Measurements from ENCODE around the gene SLIT3.

SLIT3 gene

GRCh38 chr5:169260896-169261569 lies 39.9 kb downstream of the SLIT3 start:
- FAIRE-seq: no peak

DNA sequence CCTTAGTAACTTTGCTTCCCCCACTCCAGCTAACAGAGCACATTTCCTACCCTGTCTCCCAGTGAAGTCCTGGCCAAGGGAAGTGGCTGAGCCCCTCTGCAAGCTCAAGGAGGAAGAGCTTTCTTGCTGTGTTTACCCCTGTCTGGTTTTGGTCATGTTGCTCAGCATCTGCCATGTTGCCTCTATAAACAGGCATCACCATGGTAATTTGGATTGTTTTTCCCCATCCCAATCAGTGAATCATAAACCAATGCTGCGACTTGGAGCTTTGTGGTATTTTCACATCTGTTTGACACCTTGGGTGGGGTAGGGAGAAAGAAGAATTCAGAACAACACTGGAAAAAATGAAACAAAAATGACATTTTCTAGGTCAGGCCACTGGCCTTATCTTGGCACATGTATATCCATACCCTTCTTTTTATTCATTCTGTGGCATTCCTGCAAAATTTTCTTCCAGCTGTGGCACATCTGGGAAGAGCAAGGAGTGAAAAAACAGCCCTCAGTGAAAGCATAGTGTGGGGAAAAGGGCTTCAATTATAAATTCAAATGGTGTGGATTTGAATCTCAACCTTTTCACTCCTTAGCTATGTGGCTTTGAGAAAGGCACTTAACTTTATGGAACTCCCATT lies 42.5 kb downstream of the SLIT3 start:
- no peak for FAIRE-seq

GRCh38 chr5:169256191-169256590 lies 44.7 kb downstream of the SLIT3 start:
- FAIRE-seq: no peak

DNA sequence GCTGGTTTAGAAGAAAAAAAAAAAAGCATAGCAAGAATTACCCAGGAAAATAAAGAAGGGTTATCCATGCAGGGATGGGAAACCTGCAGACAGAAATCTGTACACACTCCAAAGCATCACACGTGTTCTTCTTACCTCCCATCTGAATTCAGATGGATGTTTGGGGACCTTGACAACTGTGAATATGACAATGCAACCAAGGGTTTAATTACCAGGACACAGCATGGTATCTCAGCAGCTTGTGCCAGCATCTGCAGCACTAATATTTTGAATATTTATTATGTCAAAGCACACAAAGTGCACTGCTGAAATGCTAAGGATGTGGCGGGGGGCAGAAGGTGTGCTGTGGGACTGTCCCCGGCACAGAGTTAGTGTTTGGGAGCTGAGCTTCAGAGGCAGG lies 47.9 kb downstream of the SLIT3 start:
- FAIRE-seq: no peak

DNA sequence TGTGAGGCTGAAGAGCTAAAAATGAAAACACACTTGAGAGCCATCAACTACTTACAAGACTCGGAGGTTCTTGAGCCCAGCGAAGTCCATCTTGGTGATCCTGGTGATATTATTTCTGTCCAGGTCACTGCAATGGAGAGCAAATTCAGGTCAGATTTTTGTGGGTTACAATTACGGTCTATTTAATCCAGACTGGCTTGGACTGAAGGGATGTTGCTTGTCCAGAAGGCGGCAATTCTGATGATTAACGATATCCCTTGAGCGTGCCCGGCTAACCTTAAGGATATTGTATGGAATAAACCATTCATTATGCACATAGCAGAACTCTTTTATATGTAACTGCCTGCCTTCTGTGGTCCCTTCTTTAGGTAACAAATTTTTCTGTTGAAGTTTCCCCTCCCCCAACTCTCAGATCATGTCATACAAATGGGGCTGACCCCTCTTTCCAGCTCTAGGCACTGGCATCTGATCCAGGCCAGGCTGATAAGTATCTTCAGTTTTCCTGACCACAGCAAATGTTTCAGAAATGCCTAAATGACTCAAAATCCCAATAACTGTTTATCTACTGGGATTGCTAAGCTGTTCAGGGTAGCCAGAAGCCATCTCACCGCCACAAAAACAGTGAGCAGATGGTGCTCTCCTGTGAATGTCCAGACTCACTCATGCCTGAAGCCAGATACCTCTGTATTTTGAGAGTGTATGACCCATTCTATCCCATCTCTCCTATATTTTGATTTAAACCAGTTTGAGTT lies 49.4 kb downstream of the SLIT3 start:
- no peak for FAIRE-seq

DNA sequence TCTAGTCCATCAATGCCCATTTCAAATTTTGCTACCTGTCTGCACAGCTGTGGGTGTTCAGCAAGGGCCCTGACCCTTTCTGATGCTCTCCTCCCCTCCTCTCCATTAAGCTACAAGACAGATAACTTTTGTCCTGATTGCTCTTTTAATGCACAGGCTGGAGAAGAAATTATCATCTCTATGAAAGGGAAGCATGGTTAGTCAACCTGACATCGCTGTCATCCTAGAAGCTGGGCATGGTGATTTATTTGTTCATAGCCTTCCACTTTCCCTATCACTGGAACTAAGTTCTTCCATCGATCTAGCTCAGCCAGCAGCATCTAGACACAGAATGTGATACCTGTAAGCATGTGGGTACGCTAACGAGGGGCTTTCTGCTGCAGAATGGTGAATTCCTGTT lies 50.1 kb downstream of the SLIT3 start:
- no peak for FAIRE-seq

DNA sequence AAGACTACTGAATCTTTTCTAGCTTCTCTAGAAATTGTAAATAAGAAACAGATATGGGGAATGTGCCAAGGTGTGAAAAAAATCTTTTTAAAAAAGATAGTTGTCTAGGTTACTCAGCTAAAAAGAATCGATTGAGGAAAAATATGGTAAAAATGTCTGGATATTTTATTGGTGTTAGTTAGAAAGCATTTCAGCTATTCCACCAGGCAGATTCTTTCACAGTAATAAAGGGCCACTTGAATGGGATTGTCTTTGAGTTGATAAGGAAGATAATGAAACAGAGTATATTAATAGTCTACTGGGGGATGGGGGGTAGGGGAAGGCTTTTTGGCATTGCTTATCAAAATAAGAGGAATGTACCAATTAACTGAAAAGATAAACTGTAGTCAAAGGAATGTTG lies 51.9 kb downstream of the SLIT3 start:
- FAIRE-seq: no peak

- FAIRE-seq: no peak
Measured at GRCh38 chr5:169248550-169248949, 52.4 kb downstream of the SLIT3 start.

GRCh38 chr5:169244812-169245211 lies 56.1 kb downstream of the SLIT3 start:
- FAIRE-seq: no peak

DNA sequence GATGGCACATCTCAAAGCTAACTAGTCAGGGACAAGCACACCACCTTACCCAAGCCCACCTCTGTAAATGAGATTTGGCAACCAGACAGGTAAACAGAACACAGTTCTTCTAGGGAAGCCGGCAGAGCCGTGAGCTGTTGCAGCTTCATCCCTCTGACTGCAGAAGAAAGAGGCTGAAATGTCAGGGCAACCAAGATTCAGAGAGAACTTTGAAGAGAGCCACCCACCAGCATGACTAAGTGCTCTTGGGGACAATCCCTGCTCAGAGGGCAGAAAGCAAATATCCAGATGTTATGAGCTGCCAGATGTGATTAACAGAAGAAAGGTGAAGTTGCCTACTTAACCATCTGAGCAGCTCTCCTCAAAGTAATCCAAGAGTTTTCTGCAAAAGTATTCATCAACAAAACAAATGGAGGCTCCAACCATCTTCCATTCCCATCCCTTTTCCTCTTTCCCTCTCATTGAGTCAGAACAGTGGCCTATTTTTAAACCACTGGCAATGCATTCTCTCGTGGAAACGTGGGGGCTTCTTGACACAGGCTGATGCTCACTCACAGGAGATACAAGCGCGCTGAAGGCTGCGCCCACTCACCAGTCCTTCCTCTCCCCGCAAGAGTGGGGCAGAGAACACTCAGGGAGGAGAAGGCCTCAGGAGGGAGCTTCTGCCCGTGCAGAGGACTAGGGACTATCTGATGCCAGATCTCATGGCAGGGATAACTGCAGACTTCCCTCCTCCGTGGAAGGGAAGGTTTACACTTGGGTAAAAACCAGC lies 57.1 kb downstream of the SLIT3 start:
- FAIRE-seq: no peak

DNA sequence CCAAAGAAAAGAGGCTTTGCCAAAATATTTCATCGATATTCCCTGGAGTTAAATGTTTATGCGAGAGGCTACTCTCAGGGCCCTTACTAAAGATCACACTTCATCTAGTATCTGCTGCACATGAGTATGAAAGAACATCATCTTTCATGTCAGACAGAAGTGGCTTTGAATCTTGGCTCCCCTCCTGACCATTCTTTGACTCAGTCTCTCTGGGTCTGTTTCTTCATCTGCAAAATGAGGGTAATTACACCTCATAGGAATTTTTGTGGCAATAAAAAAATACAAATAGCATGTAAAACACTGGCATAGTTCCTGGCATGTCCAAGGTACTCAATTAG lies 58.1 kb downstream of the SLIT3 start:
- FAIRE-seq: no peak

DNA sequence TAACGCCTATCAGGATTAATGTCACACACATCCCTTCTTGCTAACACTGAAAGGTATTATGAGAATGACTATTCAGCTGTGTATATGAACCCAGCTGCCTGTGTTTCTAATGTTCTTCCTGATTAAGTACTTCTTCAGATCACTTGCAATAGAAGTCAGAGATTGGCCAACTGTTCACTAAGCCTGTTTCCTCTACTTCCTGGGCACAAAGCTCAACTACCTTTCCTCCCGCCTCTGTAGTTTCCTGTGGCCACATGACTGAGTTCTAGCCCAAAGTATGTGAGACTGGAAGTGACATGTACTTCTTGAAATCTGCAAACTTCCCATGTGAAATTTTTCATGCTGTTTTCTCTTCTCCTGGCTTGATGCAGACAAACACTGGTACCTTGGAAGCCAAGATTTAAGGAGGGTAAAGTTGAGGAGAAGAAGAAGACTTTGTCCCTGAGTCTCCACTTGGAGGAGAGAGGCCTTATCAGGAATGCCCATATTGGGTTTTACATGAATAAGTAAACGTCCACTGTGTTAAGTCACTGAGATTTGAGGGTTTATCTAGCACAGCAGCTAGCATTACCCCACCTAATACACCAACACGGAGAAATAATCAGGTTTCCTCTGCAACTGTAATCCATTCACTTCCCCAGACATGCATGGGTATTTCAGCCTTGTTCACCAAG lies 58.6 kb downstream of the SLIT3 start:
- FAIRE-seq: no peak

DNA sequence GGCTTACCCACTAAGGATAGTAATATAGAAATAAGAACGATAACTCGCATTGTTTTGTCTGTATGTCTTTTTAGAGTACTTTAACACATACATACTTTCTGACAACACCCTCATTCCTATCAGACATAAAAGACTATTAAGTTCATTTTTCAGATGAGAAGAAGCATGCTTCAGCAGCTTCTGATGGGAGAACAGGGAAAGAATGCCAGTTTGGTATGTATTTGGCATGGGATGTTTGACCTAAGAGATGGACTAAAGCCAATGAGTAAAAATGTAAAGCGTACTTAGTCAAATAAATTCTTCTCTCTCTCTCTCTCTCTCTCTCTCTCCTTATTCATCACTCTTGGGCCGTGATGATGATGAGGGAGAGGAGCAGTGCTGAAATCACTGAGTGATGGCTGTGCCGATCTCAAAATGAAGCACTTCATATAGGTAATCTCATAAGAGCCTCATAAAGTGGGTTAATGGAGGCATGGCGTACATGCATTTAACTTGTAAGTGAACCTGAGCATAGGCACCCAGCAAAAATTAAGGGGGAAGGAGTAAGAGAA lies 71.5 kb downstream of the SLIT3 start:
- FAIRE-seq: no peak

DNA sequence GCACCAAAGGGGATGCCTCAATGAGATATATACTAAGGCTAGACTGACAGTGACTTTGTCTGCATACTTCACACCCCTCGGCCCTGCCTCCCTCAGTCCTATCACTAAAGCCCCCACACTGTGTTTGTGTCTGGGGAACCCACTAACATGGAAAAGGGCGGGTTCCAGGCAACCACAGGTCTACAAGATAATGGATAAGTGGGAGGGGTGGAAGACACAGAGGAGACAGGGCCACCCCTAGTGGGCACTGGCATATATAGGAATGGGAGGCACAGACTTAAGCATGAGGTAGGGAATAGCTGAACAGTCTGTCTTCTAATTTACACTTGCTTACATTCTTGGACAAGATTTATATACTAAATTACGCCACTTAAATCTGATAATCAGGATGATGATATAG lies 74.0 kb downstream of the SLIT3 start:
- no peak for FAIRE-seq

GRCh38 chr5:169225830-169226356 lies 75.0 kb downstream of the SLIT3 start:
- FAIRE-seq: no peak

DNA sequence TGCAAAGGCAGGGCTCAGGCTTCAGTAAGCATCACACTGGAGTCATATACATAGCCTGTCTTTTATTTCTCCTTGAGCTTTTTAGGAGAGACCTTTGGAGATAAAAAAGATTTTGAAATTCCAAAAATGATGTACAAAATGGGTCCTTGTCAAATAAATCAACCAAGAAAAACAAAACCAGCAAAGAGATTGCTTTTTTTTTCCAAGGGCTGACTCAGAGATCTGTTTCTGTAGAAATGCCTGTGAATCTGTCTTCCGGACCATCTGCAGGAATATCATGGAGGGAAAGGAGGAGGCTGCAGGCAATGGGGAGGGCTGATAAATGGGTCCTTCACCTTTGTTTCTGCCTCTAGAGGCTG lies 77.4 kb downstream of the SLIT3 start:
- FAIRE-seq: no peak

GRCh38 chr5:169222934-169223594 lies 77.9 kb downstream of the SLIT3 start:
- no peak for FAIRE-seq

DNA sequence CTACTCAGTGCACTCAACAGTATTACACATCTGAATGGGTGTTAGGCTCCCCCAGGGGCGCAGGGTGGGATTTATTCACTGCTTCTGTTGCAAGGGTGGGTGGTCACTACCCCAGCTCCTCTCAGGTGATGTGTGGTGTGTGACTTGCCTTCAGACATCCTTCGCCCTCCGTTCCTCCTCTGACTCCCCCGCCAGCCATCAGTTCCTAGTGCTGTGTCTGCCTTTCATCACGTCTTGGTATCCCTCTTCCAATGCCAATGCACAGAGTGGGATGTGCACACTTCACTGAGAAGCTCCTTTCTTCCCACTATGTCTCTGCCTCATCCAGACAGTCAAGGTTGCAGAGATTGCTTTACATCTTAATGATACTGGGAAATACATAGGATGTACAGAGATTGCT lies 79.4 kb downstream of the SLIT3 start:
- FAIRE-seq: no peak

DNA sequence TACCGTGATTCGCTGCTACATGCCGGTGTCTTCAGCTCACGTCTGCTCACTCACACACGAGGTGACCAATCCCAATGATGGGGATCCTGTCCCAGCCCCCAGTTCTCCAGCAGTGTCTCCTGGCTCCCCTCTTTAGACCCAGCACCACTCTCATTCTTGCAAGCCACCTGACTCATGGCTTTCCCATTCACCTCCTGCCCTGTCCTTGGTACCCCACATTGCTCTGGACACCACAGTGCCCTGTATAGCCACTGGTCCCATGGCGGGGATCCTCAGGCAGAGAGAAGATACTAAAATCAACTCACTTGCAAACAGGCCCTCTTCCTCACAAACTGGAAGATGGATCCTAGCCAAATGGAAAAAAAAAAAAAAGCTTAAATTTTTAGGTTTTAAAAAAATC lies 81.0 kb downstream of the SLIT3 start:
- FAIRE-seq: no peak

GRCh38 chr5:169219351-169219750 lies 81.6 kb downstream of the SLIT3 start:
- no peak for FAIRE-seq

- no peak for FAIRE-seq
Measured at GRCh38 chr5:169218861-169219260, 82.1 kb downstream of the SLIT3 start.

DNA sequence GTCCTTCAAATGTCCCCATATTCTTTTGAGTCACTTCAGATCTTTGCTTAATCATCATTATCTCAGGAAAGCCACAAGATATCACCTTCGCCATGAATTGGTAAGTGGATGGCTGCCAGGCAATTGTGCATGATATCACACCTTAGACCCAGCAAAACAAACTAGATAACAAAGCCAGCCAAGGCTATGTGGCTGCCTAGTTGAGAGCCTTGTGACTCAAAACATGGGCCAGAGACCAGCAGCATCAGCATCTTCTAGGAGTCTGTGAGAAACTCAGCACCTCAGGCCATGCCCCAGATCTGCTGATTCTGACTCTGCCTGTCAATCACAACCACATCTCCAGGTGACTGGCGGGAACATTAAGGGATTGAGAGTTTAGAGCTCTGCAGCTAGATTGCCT lies 82.8 kb downstream of the SLIT3 start:
- no peak for FAIRE-seq
